HEK293 (cell line): Measurements from ENCODE around the gene TLR9.

Experiments used
- CTCF ChIA-PET: fragments of 350-600 bp; formaldehyde crosslinking; extraction: SDS; loops from one replicate; lab custom pipeline; 2021; ENCODE audit warnings: antibody characterized with exemption; lab: Yijun Ruan, JAX
- POLR2A ChIA-PET: fragments of 300-600 bp; formaldehyde crosslinking; extraction: SDS; loops from one replicate; lab custom pipeline; 2020; ENCODE audit warnings: antibody characterized with exemption, inconsistent platforms; lab: Yijun Ruan, JAX
- H3K27ac ChIP-seq: fragments of 200-500 bp; sonication (Bioruptor generic); 2 replicates; pipeline ENCODE4 v1.5.1; 2014; ENCODE audit warnings: low read depth, low read length, control low read depth, inconsistent platforms; ENCODE audit errors: extremely low read depth
- H3K36me3 ChIP-seq, 2 experiments: fragments of 200-500 bp in 1 of 2; sonication (Bioruptor generic) in 1 of 2; 1 replicate in 1 of 2; 2 replicates in 1 of 2; pipeline ENCODE4 v1.5.1; 2014 to 2017; ENCODE audit warnings: inconsistent platforms in 2 of 2, low read length in 2 of 2; ENCODE audit not compliant: control insufficient read depth in 2 of 2, insufficient read depth in 1 of 2
- H3K4me1 ChIP-seq: fragments of 200-500 bp; sonication (Bioruptor generic); 2 replicates; pipeline ENCODE4 v1.5.1; 2014; ENCODE audit warnings: mild to moderate bottlenecking, low read length, inconsistent platforms; ENCODE audit not compliant: control insufficient read depth, insufficient read depth
- H3K4me3 ChIP-seq: 2 replicates; pipeline ENCODE4 v1.5.1; 2011; ENCODE audit warnings: low read depth, mild to moderate bottlenecking, control low read depth, low read length, moderate library complexity
- H3K9me3 ChIP-seq: fragments of 200-500 bp; sonication (Bioruptor generic); 2 replicates; pipeline ENCODE4 v1.5.1; 2014; ENCODE audit warnings: low read depth, low read length, inconsistent platforms; ENCODE audit not compliant: control insufficient read depth, insufficient read depth
- HIC1 ChIP-seq: fragments of 450-650 bp; formaldehyde crosslinking; IDR thresholded peaks from 2 replicates; pipeline ENCODE4 v1.5.1; 2016; ENCODE audit warnings: missing biosample characterization, missing genetic modification characterization
- HOXA7 ChIP-seq: sonication (generic); formaldehyde crosslinking; IDR thresholded peaks from 2 replicates; pipeline ENCODE4 v1.8.1; 2022; ENCODE audit warnings: missing genetic modification reagents, borderline replicate concordance
- KLF9 ChIP-seq: fragments of 450-650 bp; formaldehyde crosslinking; IDR thresholded peaks from 2 replicates; pipeline ENCODE4 v1.5.1; 2016; ENCODE audit warnings: missing biosample characterization, missing genetic modification characterization, low read depth
- MZF1 ChIP-seq: fragments of 450-650 bp; formaldehyde crosslinking; IDR thresholded peaks from 2 replicates; pipeline ENCODE4 v1.5.1; 2017; ENCODE audit warnings: missing biosample characterization, missing genetic modification characterization, borderline replicate concordance
- WT1 ChIP-seq: fragments of 450-650 bp; formaldehyde crosslinking; IDR thresholded peaks from 2 replicates; pipeline ENCODE4 v1.5.1; 2016; ENCODE audit warnings: missing biosample characterization, missing genetic modification characterization
- ZBTB8A ChIP-seq: fragments of 450-650 bp; formaldehyde crosslinking; IDR thresholded peaks from 2 replicates; pipeline ENCODE4 v1.5.1; 2016; ENCODE audit warnings: missing biosample characterization, missing genetic modification characterization
- ZNF10 ChIP-seq: fragments of 450-650 bp; formaldehyde crosslinking; IDR thresholded peaks from 2 replicates; pipeline ENCODE4 v1.5.1; 2017; ENCODE audit warnings: missing biosample characterization, missing genetic modification characterization
- ZNF133 ChIP-seq: fragments of 450-650 bp; formaldehyde crosslinking; IDR thresholded peaks from 2 replicates; pipeline ENCODE4 v1.5.1; 2016; ENCODE audit warnings: missing biosample characterization, missing genetic modification characterization
- ZNF169 ChIP-seq: fragments of 450-650 bp; formaldehyde crosslinking; IDR thresholded peaks from 2 replicates; pipeline ENCODE4 v1.5.1; 2016; ENCODE audit warnings: missing biosample characterization, missing genetic modification characterization
- ZNF239 ChIP-seq: fragments of 450-650 bp; formaldehyde crosslinking; IDR thresholded peaks from 2 replicates; pipeline ENCODE4 v1.5.1; 2016; ENCODE audit warnings: missing biosample characterization, missing genetic modification characterization
- ZNF48 ChIP-seq: fragments of 450-650 bp; formaldehyde crosslinking; IDR thresholded peaks from 2 replicates; pipeline ENCODE4 v1.5.1; 2016; ENCODE audit warnings: missing biosample characterization, missing genetic modification characterization
- ZNF623 ChIP-seq: fragments of 450-650 bp; formaldehyde crosslinking; IDR thresholded peaks from 2 replicates; pipeline ENCODE4 v1.5.1; 2016; ENCODE audit warnings: missing biosample characterization, missing genetic modification characterization
- ZNF629 ChIP-seq: fragments of 450-650 bp; formaldehyde crosslinking; IDR thresholded peaks from 2 replicates; pipeline ENCODE4 v1.5.1; 2017; ENCODE audit warnings: missing biosample characterization, missing genetic modification characterization
- ZNF692 ChIP-seq: fragments of 450-650 bp; formaldehyde crosslinking; IDR thresholded peaks from 2 replicates; pipeline ENCODE4 v1.5.1; 2016; ENCODE audit warnings: missing biosample characterization, missing genetic modification characterization
- ZSCAN4 ChIP-seq: fragments of 450-650 bp; formaldehyde crosslinking; IDR thresholded peaks from 2 replicates; pipeline ENCODE4 v1.5.1; 2017; ENCODE audit warnings: missing biosample characterization, missing genetic modification characterization

TLR9 gene

GRCh38 chr3:52226229-52226817 lies 878 bp upstream of the TLR9 start:
- H3K27ac ChIP-seq, result no peak overlapping the region
- H3K4me3 ChIP-seq, result no peak overlapping the region
- TF ChIP-seq ZNF623 (tag by site-specific recombination), result peak; percentile 91
- TF ChIP-seq ZSCAN4 (tag by site-specific recombination), result no peak
- no peak for TF ChIP-seq MZF1 (tag by site-specific recombination)
- TF ChIP-seq ZNF169 (tag by site-specific recombination), result no peak
- TF ChIP-seq ZBTB8A (tag by site-specific recombination), result no peak
- TF ChIP-seq, all 188 proteins: peak for 1
- POLR2A ChIA-PET, result no interaction called here
- Histone ChIP-seq H3K9me3 (no peaks in the 10 kb centered on the region), H3K36me3 (peaks cover 0 to 27% of the 10 kb centered on the region in 2 experiments; a peak in 1 of 3 replicates), H3K4me1 (no peaks in the 10 kb centered on the region)
- CTCF ChIA-PET, result interaction anchor here (0.5 to 8.1 kb wide), 4 partner anchors 104 to 465 kb away, joined by 3 to 95 read pairs (median 4); no protein-coding TSS in a partner anchor

- no peaks in the 10 kb centered on the region for H3K4me1 ChIP-seq
- TF ChIP-seq HIC1 (tag by site-specific recombination), result 0 out of 2 replicates have a peak, but pooled peaks have one; percentile 19
- no peak for TF ChIP-seq ZNF48 (tag by site-specific recombination)
- ChIA-PET POLR2A (interaction anchor here (0.6 kb wide), 1 partner anchor 19 kb away, joined by 3 read pairs; no protein-coding TSS in a partner anchor), CTCF (interaction anchor here (0.5 to 8.1 kb wide), 4 partner anchors 8 to 189 kb away, joined by 5 to 95 read pairs (median 6); no protein-coding TSS in a partner anchor)
- H3K36me3 ChIP-seq, result peaks cover 0 to 1% of the 10 kb centered on the region in 2 experiments; a peak in 1 of 3 replicates
- H3K27ac ChIP-seq, result no peak overlapping the region
- H3K9me3 ChIP-seq, result no peaks in the 10 kb centered on the region
- no peak overlapping the region for H3K4me3 ChIP-seq
Measured at GRCh38 chr3:52223449-52224408, 1.7 kb downstream of the TLR9 start.

GRCh38 chr3:52222319-52223221 lies 2.9 kb downstream of the TLR9 start:
- H3K27ac ChIP-seq, result no peak overlapping the region
- ChIA-PET CTCF (interaction anchor here (0.6 to 8.1 kb wide), 7 partner anchors 9 to 225 kb away, joined by 3 to 95 read pairs (median 3); no protein-coding TSS in a partner anchor), POLR2A (interaction anchor here (0.5 to 0.6 kb wide), 2 partner anchors 20 to 173 kb away, joined by 3 to 5 read pairs; no protein-coding TSS in a partner anchor)
- H3K4me3 ChIP-seq, result no peak overlapping the region
- no peaks in the 10 kb centered on the region for H3K4me1 ChIP-seq
- H3K36me3 ChIP-seq, result no peaks in the 10 kb centered on the region
- no peaks in the 10 kb centered on the region for H3K9me3 ChIP-seq
- TF ChIP-seq HOXA7, result no peak
- no peak for TF ChIP-seq ZNF629 (tag by site-specific recombination)
- no peak for TF ChIP-seq ZNF133
- TF ChIP-seq WT1 (tag by site-specific recombination), result no peak
- TF ChIP-seq ZNF10 (tag by site-specific recombination), result no peak
- no peak for TF ChIP-seq ZNF692 (tag by site-specific recombination)
- TF ChIP-seq KLF9 (tag by site-specific recombination), result no peak
- no peak for TF ChIP-seq ZNF239 (tag by site-specific recombination)
